ENCODE results near the gene POC1A.
"Not testable (repeated sequence)": the region's sequence is repeated elsewhere in the genome, so short reads cannot be mapped to it uniquely, and the experiment has no call there.

The POC1A gene

GRCh38 chr3:52182691-52183090 lies 28.5 kb upstream of the POC1A start:
- no peak for TF ChIP-seq CTCF (conservative IDR thresholded peaks at IDR 0.05)
- TF ChIP-seq ZFX (IDR thresholded peaks at IDR 0.05), result no peak
- H3K27ac ChIP-seq, result no peak overlapping the region

DNA sequence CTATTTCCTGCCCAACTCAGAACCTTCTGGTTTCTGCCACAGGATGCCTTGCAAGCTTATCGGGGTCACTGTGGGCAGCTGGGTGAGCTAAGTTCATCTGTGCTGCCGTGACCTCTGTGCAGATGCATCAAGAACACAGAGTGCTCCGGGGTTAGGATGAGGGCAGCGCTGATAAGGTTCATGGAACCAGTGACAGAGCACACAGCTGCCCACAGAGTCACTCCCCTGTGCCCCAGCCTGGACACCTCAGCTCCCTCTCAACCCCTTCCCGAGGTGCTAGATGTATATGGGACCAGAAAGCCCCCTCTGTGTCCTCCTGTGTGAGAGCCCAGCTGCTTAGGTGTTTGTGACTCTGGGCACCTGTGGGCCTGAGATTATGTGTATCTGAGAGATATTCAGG lies 28.0 kb upstream of the POC1A start:
- TF ChIP-seq ZFX (IDR thresholded peaks at IDR 0.05) (no peak), CTCF (conservative IDR thresholded peaks at IDR 0.05) (no peak)
- no peak overlapping the region for H3K27ac ChIP-seq

DNA sequence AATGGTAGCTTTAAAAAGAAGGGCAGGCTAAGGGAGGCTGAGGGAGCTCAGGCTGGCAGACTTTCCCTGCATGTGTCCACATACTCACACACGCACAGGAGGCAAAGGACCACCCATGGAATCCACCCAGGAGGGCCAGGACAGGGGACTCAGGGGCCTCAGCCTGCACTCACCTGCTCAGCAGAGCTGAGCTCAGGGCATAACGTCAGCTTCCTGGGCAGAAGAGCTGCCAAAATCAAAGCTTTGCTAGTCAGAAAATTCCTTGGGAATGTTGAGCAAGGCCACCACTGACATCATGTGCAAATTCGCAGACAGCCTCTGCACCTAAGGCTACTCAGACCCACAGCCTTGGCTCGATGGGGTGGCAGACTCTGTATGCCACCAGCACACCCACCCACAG lies 27.3 kb upstream of the POC1A start:
- no peak overlapping the region for H3K27ac ChIP-seq
- TF ChIP-seq ZFX (IDR thresholded peaks at IDR 0.05), result no peak
- no peak for TF ChIP-seq CTCF (conservative IDR thresholded peaks at IDR 0.05)

DNA sequence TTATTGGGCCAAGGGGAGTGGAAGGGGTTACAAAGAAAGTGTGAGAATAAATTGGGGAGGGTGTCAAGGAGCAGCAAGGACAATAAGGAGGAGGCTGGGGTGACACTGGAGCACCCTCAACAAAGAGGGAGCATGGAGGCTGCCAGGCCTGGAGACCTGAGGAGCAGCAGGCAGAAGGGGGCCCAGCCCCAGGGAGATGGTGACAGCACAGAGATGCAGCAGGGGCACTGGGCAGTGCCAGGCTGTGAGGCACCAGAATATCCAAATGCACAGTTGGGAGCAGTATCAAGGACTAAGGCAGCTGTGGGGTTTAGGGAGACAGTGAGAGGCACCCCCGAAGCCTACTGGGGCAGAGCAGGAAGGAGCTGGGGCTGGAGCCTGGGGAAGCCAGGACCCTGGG lies 24.3 kb upstream of the POC1A start:
- TF ChIP-seq CTCF (conservative IDR thresholded peaks at IDR 0.05), result no peak
- no peak for TF ChIP-seq ZFX (IDR thresholded peaks at IDR 0.05)
- H3K27ac ChIP-seq, result no peak overlapping the region

GRCh38 chr3:52178126-52178525 lies 23.9 kb upstream of the POC1A start:
- not testable (repeated sequence) for H3K27ac ChIP-seq

DNA sequence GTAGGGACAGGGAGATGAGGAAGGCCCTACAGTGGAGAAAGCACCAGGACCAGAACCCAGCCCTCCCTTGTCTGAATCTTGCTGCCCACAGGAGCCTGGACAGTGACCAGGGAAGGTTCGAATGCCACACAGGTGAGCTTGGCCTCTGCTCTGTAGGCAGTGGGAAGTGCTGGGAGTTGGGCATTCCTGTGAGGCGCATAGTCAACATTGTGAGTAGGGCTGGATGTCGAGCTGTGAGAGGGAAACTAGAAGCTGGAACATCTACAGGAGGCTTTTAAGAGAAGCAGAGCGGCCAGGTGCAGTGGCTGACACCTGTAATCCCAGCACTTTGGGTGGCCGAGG lies 23.4 kb upstream of the POC1A start:
- TF ChIP-seq ZFX (IDR thresholded peaks at IDR 0.05) (no peak), CTCF (conservative IDR thresholded peaks at IDR 0.05) (no peak)
- no peak overlapping the region for H3K27ac ChIP-seq

DNA sequence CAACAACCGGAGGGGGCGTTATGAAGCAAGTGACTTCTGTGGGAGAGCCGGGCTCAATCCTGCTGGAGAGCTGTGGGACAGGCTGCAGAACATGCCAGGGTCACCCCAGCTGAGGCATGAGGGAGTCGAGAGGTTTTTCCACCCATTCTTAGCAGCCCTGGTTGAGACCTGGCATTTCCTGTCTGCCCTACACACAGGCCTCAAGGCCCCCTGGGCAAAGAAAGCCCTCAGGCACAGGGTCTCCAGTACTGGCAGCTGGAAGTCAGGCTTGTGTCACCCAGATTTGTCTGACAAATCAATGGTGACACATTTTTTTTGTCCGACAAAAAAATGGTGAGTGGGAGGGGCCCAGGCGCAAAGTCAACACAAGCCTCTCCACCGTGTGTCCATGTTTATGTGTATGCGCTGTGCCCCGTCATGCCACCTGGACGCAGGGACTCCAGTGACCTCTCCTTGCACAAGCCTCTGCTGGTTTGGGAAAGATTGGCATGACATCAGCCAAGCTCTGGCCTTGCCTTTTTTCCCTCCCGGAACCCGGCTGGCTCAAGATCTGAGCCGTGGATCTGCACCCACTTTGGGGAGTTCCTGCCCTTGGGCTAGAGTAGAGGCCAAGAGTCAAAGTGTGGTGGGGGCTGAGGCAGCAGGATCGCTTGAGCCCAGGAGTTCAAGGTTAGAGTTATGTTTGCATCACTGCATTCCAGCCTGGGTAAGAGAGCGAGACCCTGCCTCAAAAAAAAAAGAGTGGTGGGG lies 22.9 kb upstream of the POC1A start:
- TF ChIP-seq ZFX (IDR thresholded peaks at IDR 0.05) (no peak), CTCF (conservative IDR thresholded peaks at IDR 0.05) (no peak)
- H3K27ac ChIP-seq, result no peak overlapping the region

DNA sequence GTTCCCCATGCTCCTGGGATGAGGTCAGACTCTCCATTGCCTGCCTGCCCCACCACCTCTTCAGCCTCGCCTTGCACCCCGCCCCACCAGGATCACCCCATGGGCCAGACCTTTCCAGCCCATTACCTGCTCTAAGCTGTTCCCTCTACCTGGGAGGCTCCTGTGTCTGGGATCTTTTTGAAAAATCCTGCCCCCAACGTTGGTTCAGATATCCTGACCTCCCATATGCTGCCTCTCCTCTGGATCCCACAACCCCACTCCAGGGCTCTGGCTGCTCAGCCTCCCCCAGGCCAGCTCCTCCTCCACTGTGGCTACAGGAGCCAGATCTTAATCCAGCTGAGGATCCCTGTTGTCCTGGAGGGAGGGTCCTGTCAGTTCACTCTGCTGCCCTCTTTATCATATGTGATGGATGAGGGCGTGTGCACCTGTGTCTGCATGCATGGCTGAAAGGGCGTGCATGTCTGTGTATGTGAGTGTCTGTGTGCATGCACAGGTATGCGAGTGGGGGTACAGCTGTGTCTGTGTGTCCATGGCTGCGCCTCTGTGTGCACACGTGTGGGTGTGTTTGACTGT lies 22.0 kb upstream of the POC1A start:
- no peak overlapping the region for H3K27ac ChIP-seq
- no peak for TF ChIP-seq ZFX (IDR thresholded peaks at IDR 0.05)
- no peak for TF ChIP-seq CTCF (conservative IDR thresholded peaks at IDR 0.05)

All from C4-2B (cell line).